Activated T-helper 1 cell treated with anti-CD3 and anti-CD28 coated beads, Interleukin-12 subunit alpha, Interleukin-12 subunit beta, Interleukin-2, Interleukin-4 antibody, amounts not matched to agents 30 ng/mL and 10 ng/mL and 1 ng/mL, durations not matched to agents 14 hours and 24 hours and 36 hours (primary cell): ENCODE measurements around the gene CBY2. TPM values are rescaled to one million over a fixed set of nuclear protein-coding genes. Genes with fewer than 3 reads are reported as not detected.

Experiments used
- DNase-seq: peaks from one replicate; pipeline ENCODE4 v3.0.0; 2021; ENCODE audit warnings: low spot score
- H3K27ac Mint-ChIP-seq: one replicate; pipeline ENCODE4 v1.8.0; 2021; ENCODE audit warnings: mild to moderate bottlenecking, mixed read lengths
- H3K27me3 Mint-ChIP-seq: one replicate; pipeline ENCODE4 v1.8.0; 2022; ENCODE audit warnings: mild to moderate bottlenecking, moderate library complexity, mixed read lengths; ENCODE audit not compliant: insufficient read depth
- H3K36me3 Mint-ChIP-seq: one replicate; pipeline ENCODE4 v1.8.0; 2021; ENCODE audit warnings: low read depth, mixed read lengths
- H3K4me1 Mint-ChIP-seq: one replicate; pipeline ENCODE4 v1.8.0; 2021; ENCODE audit warnings: low read depth, mixed read lengths
- H3K4me3 Mint-ChIP-seq: one replicate; pipeline ENCODE4 v1.8.0; 2021; ENCODE audit warnings: mild to moderate bottlenecking, moderate library complexity, mixed read lengths
- H3K9me3 Mint-ChIP-seq: one replicate; pipeline ENCODE4 v1.8.0; 2021; ENCODE audit warnings: mixed read lengths
- intact Hi-C: fragments of 100-400 bp; cut with micrococcal nuclease; formaldehyde crosslinking; loops from one replicate; pipeline ENCODE4 v1.15.1; 2024
- total RNA-seq: library from RNA; stranded (reverse); gene quantifications from 2 replicates; pipeline ENCODE4 v1.2.3, GENCODE V29; 2022

CBY2 gene
- total RNA-seq, 1 donor from 2014 or later, result not detected

- H3K9me3 Mint-ChIP-seq, result no peaks in the 10 kb centered on the region
- H3K4me3 Mint-ChIP-seq, result no peak overlapping the region
- H3K4me1 Mint-ChIP-seq, result peaks cover 12% of the 10 kb centered on the region
- peaks cover 2% of the 10 kb centered on the region for H3K27me3 Mint-ChIP-seq
- no peak for DNase-seq
- H3K27ac Mint-ChIP-seq, result no peak overlapping the region
- intact Hi-C loops, result no loop called here
- H3K36me3 Mint-ChIP-seq, result no peaks in the 10 kb centered on the region
Measured at GRCh38 chr13:45705918-45706317, 3.8 kb downstream of the CBY2 start.

- no peak overlapping the region for H3K27ac Mint-ChIP-seq
- no peaks in the 10 kb centered on the region for H3K4me1 Mint-ChIP-seq
- DNase-seq, result no peak
- no peaks in the 10 kb centered on the region for H3K9me3 Mint-ChIP-seq
- no peak overlapping the region for H3K4me3 Mint-ChIP-seq
- intact Hi-C loops, result no loop called here
- peaks cover 3% of the 10 kb centered on the region for H3K27me3 Mint-ChIP-seq
- no peaks in the 10 kb centered on the region for H3K36me3 Mint-ChIP-seq
Measured at GRCh38 chr13:45707516-45708100, 5.5 kb downstream of the CBY2 start.

GRCh38 chr13:45711951-45712350 is 9.8 kb downstream of the CBY2 start:
- no peak overlapping the region for H3K4me3 Mint-ChIP-seq
- H3K9me3 Mint-ChIP-seq, result no peaks in the 10 kb centered on the region
- no peak for DNase-seq
- peaks cover 3% of the 10 kb centered on the region for H3K27me3 Mint-ChIP-seq
- intact Hi-C loops, result no loop called here
- no peak overlapping the region for H3K27ac Mint-ChIP-seq
- no peaks in the 10 kb centered on the region for H3K4me1 Mint-ChIP-seq
- H3K36me3 Mint-ChIP-seq, result no peaks in the 10 kb centered on the region

GRCh38 chr13:45713106-45713690 is 11.1 kb downstream of the CBY2 start:
- intact Hi-C loops, result no loop called here
- H3K36me3 Mint-ChIP-seq, result no peaks in the 10 kb centered on the region
- H3K9me3 Mint-ChIP-seq, result no peaks in the 10 kb centered on the region
- no peak overlapping the region for H3K4me3 Mint-ChIP-seq
- H3K27ac Mint-ChIP-seq, result no peak overlapping the region
- DNase-seq, result no peak
- no peaks in the 10 kb centered on the region for H3K4me1 Mint-ChIP-seq
- peaks cover 3% of the 10 kb centered on the region for H3K27me3 Mint-ChIP-seq

GRCh38 chr13:45713721-45714120 is 11.6 kb downstream of the CBY2 start:
- H3K36me3 Mint-ChIP-seq, result no peaks in the 10 kb centered on the region
- intact Hi-C loops, result no loop called here
- H3K27ac Mint-ChIP-seq, result no peak overlapping the region
- H3K4me1 Mint-ChIP-seq, result no peaks in the 10 kb centered on the region
- DNase-seq, result no peak
- peaks cover 3% of the 10 kb centered on the region for H3K27me3 Mint-ChIP-seq
- no peaks in the 10 kb centered on the region for H3K9me3 Mint-ChIP-seq
- H3K4me3 Mint-ChIP-seq, result no peak overlapping the region

DNA sequence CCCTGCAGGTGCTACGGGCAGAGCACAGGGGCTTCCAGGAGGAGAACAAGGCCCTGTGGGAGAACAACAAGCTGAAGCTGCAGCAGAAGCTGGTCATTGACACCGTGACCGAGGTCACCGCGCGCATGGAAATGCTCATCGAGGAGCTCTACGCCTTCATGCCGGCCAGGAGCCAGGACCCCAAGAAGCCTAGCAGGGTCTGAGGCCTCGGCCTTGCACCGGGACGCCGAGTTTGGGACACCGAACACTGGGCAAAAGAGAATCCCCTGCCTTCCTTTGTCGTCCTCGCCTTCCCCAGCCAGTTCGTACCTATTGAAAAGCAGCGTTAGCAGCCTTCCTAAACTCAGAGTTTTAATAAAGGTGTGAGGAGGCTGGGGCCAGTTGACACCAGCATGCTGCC is 12.1 kb downstream of the CBY2 start:
- intact Hi-C loops, result no loop called here
- Mint-ChIP-seq H3K9me3 (no peaks in the 10 kb centered on the region), H3K36me3 (no peaks in the 10 kb centered on the region), H3K27ac (no peak overlapping the region), H3K4me3 (no peak overlapping the region), H3K27me3 (peaks cover 3% of the 10 kb centered on the region), H3K4me1 (no peaks in the 10 kb centered on the region)
- DNase-seq, result no peak

DNA sequence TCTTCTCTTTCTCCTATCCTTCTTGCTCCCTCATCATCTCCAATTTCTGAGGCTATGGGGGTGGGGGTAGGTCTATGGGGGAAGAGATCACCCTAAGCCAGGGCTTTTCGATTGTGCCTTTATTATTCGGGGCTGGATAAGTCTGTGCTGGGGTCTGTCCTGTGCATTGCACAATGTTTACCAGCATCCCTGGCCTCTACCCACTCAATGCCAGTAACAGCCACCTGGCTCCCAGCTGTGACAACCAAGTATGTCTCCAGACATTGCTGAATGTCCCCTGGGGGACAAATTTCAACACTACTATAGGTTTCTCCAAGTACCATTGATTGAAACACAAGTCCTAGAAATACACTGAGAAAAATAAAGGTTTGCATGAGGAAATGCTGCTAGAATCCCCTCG is 13.2 kb downstream of the CBY2 start:
- Mint-ChIP-seq H3K27me3 (peaks cover 3% of the 10 kb centered on the region), H3K4me3 (no peak overlapping the region), H3K36me3 (no peaks in the 10 kb centered on the region), H3K27ac (no peak overlapping the region), H3K9me3 (no peaks in the 10 kb centered on the region), H3K4me1 (no peaks in the 10 kb centered on the region)
- no peak for DNase-seq
- intact Hi-C loops, result no loop called here

GRCh38 chr13:45717349-45717748 is 15.2 kb downstream of the CBY2 start:
- no peak overlapping the region for H3K27ac Mint-ChIP-seq
- intact Hi-C loops, result no loop called here

GRCh38 chr13:45718063-45718462 is 15.9 kb downstream of the CBY2 start:
- no peaks in the 10 kb centered on the region for H3K4me1 Mint-ChIP-seq
- no peak overlapping the region for H3K27ac Mint-ChIP-seq
- H3K9me3 Mint-ChIP-seq, result no peaks in the 10 kb centered on the region
- no peaks in the 10 kb centered on the region for H3K27me3 Mint-ChIP-seq
- no peak overlapping the region for H3K4me3 Mint-ChIP-seq
- DNase-seq, result no peak
- intact Hi-C loops, result loop anchor here (1.0 kb wide), 1 partner anchor 95 kb away; no protein-coding TSS in a partner anchor
- no peaks in the 10 kb centered on the region for H3K36me3 Mint-ChIP-seq

More at GRCh38 chr13:45717349-45717748, 15.2 kb downstream of the CBY2 start:
- H3K36me3 Mint-ChIP-seq, result no peaks in the 10 kb centered on the region
- no peak for DNase-seq
- H3K4me3 Mint-ChIP-seq, result no peak overlapping the region
- no peaks in the 10 kb centered on the region for H3K4me1 Mint-ChIP-seq
- H3K27me3 Mint-ChIP-seq, result no peaks in the 10 kb centered on the region
- no peaks in the 10 kb centered on the region for H3K9me3 Mint-ChIP-seq

DNA sequence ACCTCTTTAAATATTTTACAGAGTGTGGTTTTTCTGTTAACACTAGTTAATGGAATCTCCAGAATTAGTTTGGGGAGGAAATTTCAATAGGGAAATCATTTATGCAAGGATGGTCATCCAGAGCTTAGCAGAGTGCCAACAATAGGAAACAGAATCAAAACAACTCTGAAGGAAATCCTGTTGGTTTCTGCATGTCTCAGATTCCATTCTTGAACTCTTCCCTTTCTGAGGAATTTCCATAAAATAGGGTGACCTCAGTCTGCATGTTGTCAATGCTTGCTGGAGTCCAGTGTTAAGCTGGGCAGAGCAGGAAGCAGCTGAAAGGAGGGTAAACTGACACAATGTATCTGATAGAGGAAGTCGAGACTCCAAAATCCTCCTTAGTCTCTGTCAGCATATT is 16.9 kb downstream of the CBY2 start:
- Mint-ChIP-seq H3K4me1 (no peaks in the 10 kb centered on the region), H3K36me3 (no peaks in the 10 kb centered on the region), H3K27ac (no peak overlapping the region), H3K27me3 (no peaks in the 10 kb centered on the region), H3K4me3 (no peak overlapping the region), H3K9me3 (no peaks in the 10 kb centered on the region)
- intact Hi-C loops, result loop anchor here (1.0 kb wide), 1 partner anchor 96 kb away; no protein-coding TSS in a partner anchor
- no peak for DNase-seq

DNA sequence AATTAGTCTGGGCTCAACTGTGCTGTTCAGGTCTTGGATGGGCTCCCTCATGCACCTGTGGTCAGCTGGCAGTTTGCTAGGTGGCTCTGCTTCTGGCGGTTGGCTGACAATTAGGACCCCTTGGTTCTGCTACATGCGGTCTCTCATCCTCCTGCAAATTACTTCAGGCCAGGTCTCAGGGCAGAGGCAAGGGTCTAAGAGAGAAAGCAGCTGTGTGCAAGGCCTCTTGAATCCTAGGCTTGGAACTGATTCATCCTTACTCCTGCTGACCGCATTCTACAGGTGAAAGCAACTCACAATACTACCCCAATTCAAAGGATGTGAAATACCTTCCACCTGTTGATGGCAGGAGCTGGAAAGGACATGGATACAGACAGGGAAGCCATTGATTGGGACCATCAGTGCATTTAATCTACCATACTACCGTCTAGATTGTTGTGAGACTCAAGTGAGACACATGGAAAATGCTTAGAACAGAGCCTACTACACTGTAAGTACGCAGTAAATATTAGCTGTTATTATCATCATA is 19.1 kb downstream of the CBY2 start:
- H3K4me1 Mint-ChIP-seq, result no peaks in the 10 kb centered on the region
- no peaks in the 10 kb centered on the region for H3K36me3 Mint-ChIP-seq
- no peak overlapping the region for H3K4me3 Mint-ChIP-seq
- H3K9me3 Mint-ChIP-seq, result no peaks in the 10 kb centered on the region
- intact Hi-C loops, result no loop called here
- no peak overlapping the region for H3K27ac Mint-ChIP-seq
- no peaks in the 10 kb centered on the region for H3K27me3 Mint-ChIP-seq
- DNase-seq, result no peak

DNA sequence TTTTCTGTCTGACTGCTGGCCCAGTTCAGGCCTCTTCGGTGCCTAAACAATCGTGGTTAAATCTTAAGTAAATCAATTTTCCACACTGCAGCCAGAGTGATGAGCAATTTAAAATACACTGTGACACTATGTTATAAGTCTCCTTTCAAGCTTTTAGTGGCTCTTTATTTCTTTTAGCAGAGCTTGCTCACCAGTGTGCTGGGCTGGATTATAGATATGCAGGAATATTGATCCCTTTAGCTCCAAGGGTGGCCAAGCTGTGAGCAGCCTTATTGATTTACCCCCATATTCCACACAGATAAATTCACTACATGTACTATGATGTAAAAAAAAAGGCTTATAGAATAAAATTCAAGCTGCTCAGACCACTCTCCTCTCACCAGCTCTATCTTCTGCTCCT is 21.7 kb downstream of the CBY2 start:
- Mint-ChIP-seq H3K27me3 (no peaks in the 10 kb centered on the region), H3K9me3 (no peaks in the 10 kb centered on the region), H3K36me3 (no peaks in the 10 kb centered on the region), H3K27ac (no peak overlapping the region), H3K4me3 (no peak overlapping the region), H3K4me1 (no peaks in the 10 kb centered on the region)
- intact Hi-C loops, result no loop called here
- DNase-seq, result no peak

DNA sequence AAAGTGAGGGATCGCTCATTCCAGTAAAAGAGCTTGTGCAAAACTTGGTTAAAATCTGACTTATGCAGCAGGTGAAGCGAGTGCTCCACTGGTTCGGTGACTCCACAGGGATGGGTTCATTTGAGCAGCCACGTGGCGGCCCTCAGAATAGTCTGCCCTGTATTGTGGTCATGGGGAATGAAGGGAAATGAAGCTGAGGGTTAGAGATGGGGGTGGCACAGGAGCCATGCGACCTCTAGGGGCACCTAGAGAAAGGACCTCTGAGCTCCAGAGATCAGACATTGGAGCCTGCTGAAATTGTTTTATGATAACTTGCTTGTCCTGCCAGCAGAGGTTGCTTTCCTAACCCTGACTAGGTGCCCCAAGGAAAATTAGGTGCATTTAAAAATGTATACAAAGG is 26.6 kb downstream of the CBY2 start:
- Mint-ChIP-seq H3K4me3 (no peak overlapping the region), H3K27me3 (no peaks in the 10 kb centered on the region), H3K36me3 (no peaks in the 10 kb centered on the region), H3K27ac (no peak overlapping the region), H3K9me3 (no peaks in the 10 kb centered on the region), H3K4me1 (no peaks in the 10 kb centered on the region)
- intact Hi-C loops, result no loop called here
- DNase-seq, result no peak
